GM23248 (cell line): Measurements from ENCODE around the gene WWTR1. TPM values are rescaled to one million over a fixed set of nuclear protein-coding genes. Genes with fewer than 3 reads are reported as not detected.

Experiments
- DNase-seq: peaks from one replicate; pipeline ENCODE4 v3.0.0-alpha.2; 2015
- H2AFZ ChIP-seq: fragments of 200-600 bp; sonication (generic); 2 replicates; pipeline ENCODE4 v1.6.1; 2016; ENCODE audit warnings: antibody characterized with exemption
- H3F3A ChIP-seq: fragments of 200-600 bp; sonication (generic); 2 replicates; pipeline ENCODE4 v1.6.1; 2016; ENCODE audit warnings: mild to moderate bottlenecking, antibody characterized with exemption, mixed run types; ENCODE audit not compliant: insufficient read depth
- H3K27ac ChIP-seq: fragments of 200-600 bp; sonication (generic); 2 replicates; pipeline ENCODE4 v1.5.1; 2016; ENCODE audit warnings: mild to moderate bottlenecking
- H3K27me3 ChIP-seq: fragments of 200-600 bp; sonication (generic); replicated peaks from 2 replicates; pipeline ENCODE4 v1.6.1; 2016; ENCODE audit warnings: mild to moderate bottlenecking; ENCODE audit not compliant: insufficient read depth
- H3K36me3 ChIP-seq: fragments of 200-600 bp; sonication (generic); 2 replicates; pipeline ENCODE4 v1.6.1; 2016; ENCODE audit warnings: low read depth, mild to moderate bottlenecking
- H3K4me1 ChIP-seq: fragments of 200-600 bp; sonication (generic); 2 replicates; pipeline ENCODE4 v1.6.1; 2016; ENCODE audit warnings: mild to moderate bottlenecking; ENCODE audit not compliant: insufficient read depth
- H3K4me2 ChIP-seq: fragments of 200-600 bp; sonication (generic); one replicate; pipeline ENCODE4 v1.6.1; 2016; ENCODE audit warnings: mild to moderate bottlenecking; ENCODE audit not compliant: unreplicated experiment
- H3K4me3 ChIP-seq: fragments of 200-600 bp; sonication (generic); 2 replicates; pipeline ENCODE4 v1.5.1; 2016; ENCODE audit warnings: mild to moderate bottlenecking
- H3K79me2 ChIP-seq: fragments of 200-600 bp; sonication (generic); 2 replicates; pipeline ENCODE4 v1.6.1; 2016; ENCODE audit warnings: mild to moderate bottlenecking; ENCODE audit not compliant: insufficient read depth
- H3K9ac ChIP-seq: fragments of 200-600 bp; sonication (generic); 2 replicates; pipeline ENCODE4 v1.6.1; 2016; ENCODE audit warnings: mild to moderate bottlenecking
- H3K9me2 ChIP-seq: fragments of 200-600 bp; sonication (generic); 2 replicates; pipeline ENCODE4 v1.6.1; 2016; ENCODE audit warnings: mixed run types, mild to moderate bottlenecking, moderate library complexity; ENCODE audit not compliant: insufficient read depth
- H3K9me3 ChIP-seq: fragments of 200-600 bp; sonication (generic); one replicate; pipeline ENCODE4 v1.6.1; 2017; ENCODE audit warnings: low read depth
- H4K20me1 ChIP-seq: fragments of 200-600 bp; sonication (generic); 2 replicates; pipeline ENCODE4 v1.6.0; 2016; ENCODE audit not compliant: insufficient read depth
- EZH2 ChIP-seq: fragments of 200-600 bp; sonication (generic); IDR thresholded peaks from 2 replicates; pipeline ENCODE4 v1.6.1; 2018; ENCODE audit warnings: antibody characterized with exemption, mild to moderate bottlenecking; ENCODE audit not compliant: insufficient read depth, poor library complexity, severe bottlenecking
- EZH2phosphoT487 ChIP-seq: fragments of 200-600 bp; sonication (generic); IDR thresholded peaks from 2 replicates; pipeline ENCODE4 v1.6.1; 2018; ENCODE audit warnings: antibody characterized with exemption, moderate library complexity, mild to moderate bottlenecking, low read depth; ENCODE audit not compliant: insufficient read depth
- WGBS, 2 experiments: methylation state at CpG; one replicate each; pipeline ENCODE4 v1.1.6; 2015 to 2017; ENCODE audit warnings: low lambda C conversion rate in 2 of 2, low coverage in 1 of 2; ENCODE audit errors: missing lambda C conversion rate in 2 of 2; 5-methylcytosine and 5-hydroxymethylcytosine counted together
- in situ Hi-C: fragments of 300-500 bp; cut with MboI; formaldehyde crosslinking; loops from 2 replicates; pipeline ENCODE4 v1.15.0; 2020
- polyA plus RNA-seq: library from polyadenylated mRNA; unstranded; fragments of >200 nt; fragmentation: Nextera tagmentation; extraction: Ambion mirVana; gene quantifications from 2 replicates; pipeline ENCODE4 v1.2.1, GENCODE V29; 2016
- total RNA-seq: library from RNA; depleted of rRNA; stranded (reverse); fragments of >200 nt; shearing (Covaris generic); gene quantifications from 2 replicates; pipeline ENCODE4 v1.2.3, GENCODE V29; 2014

The WWTR1 gene
- total and polyA plus RNA-seq, 2 experiments from 2014 or later: 53.3 to 75.7 TPM

DNA sequence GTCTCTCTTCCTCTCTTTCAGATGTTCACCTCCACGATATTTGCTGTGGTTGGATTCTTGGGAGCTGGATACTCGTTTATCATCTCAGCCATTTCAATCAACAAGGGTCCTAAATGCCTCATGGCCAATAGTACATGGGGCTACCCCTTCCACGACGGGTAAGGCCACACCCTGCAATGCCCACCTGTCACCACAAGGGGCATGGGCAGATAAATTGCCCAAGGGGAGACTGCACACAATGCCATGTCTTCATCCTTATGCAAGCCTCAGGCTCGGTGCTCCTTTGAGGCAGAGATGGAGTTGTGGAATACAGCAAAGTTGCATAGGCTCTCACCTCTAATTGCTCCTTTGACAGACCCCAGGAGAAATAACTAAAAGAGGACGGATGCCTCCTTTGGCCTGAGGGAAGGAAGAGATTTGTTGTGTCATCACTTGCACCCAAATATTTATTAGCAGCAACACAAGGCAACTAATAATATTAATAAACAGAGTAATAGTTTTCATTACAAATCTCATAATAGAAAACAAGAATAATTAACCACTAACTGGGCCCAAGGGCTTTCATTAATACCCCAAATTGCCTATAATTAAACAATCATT is 170.1 kb downstream of the WWTR1 start:
- no peaks in the 10 kb centered on the region for H3K36me3 ChIP-seq
- no peak overlapping the region for H3K4me2 ChIP-seq
- peaks cover 6% of the 10 kb centered on the region; the same call in 1 of the 2 replicates for H3F3A ChIP-seq
- H3K79me2 ChIP-seq: no peaks in the 10 kb centered on the region
- no peak overlapping the region for H2AFZ ChIP-seq
- TF ChIP-seq EZH2 (no peak), EZH2phosphoT487 (no peak)
- H4K20me1 ChIP-seq: no peaks in the 10 kb centered on the region
- H3K4me1 ChIP-seq: no peaks in the 10 kb centered on the region
- no peak overlapping the region for H3K9ac ChIP-seq
- 69 to 77% methylated on average over 6 of the region's 6 CpGs for WGBS, 2 experiments
- no peaks in the 10 kb centered on the region for H3K27me3 ChIP-seq
- no peak overlapping the region for H3K27ac ChIP-seq
- no peaks in the 10 kb centered on the region for H3K9me3 ChIP-seq
- no peak overlapping the region for H3K4me3 ChIP-seq
- H3K9me2 ChIP-seq: no peaks in the 10 kb centered on the region
- DNase-seq: no peak
- in situ Hi-C loops: loop anchor here (25.0 kb wide), 1 partner anchor 375 kb away; no protein-coding TSS in a partner anchor

GRCh38 chr3:149486726-149487125 is 171.1 kb downstream of the WWTR1 start:
- no peaks in the 10 kb centered on the region for H3K9me3 ChIP-seq
- 66 to 68% methylated on average over 5 of the region's 5 CpGs for WGBS, 2 experiments
- H3K4me1 ChIP-seq: no peaks in the 10 kb centered on the region
- H4K20me1 ChIP-seq: no peaks in the 10 kb centered on the region
- no peaks in the 10 kb centered on the region for H3K36me3 ChIP-seq
- H3K4me2 ChIP-seq: no peak overlapping the region
- in situ Hi-C loops: loop anchor here (25.0 kb wide), 1 partner anchor 374 kb away; no protein-coding TSS in a partner anchor
- no peak overlapping the region for H3K27ac ChIP-seq
- no peak for DNase-seq
- H3K9ac ChIP-seq: no peak overlapping the region
- no peaks in the 10 kb centered on the region for H3K79me2 ChIP-seq
- H3K27me3 ChIP-seq: no peaks in the 10 kb centered on the region
- TF ChIP-seq EZH2 (no peak), EZH2phosphoT487 (no peak)
- no peaks in the 10 kb centered on the region for H3K9me2 ChIP-seq
- H3K4me3 ChIP-seq: no peak overlapping the region
- H3F3A ChIP-seq: peaks cover 6% of the 10 kb centered on the region; the same call in 1 of the 2 replicates
- H2AFZ ChIP-seq: no peak overlapping the region

- no peak overlapping the region for H3K9ac ChIP-seq
- H2AFZ ChIP-seq: no peak overlapping the region
- no peaks in the 10 kb centered on the region for H3K36me3 ChIP-seq
- no peak overlapping the region for H3K4me2 ChIP-seq
- H3K4me3 ChIP-seq: no peak overlapping the region
- no peak overlapping the region for H3K27ac ChIP-seq
- H3K9me3 ChIP-seq: no peaks in the 10 kb centered on the region
- H3K79me2 ChIP-seq: no peaks in the 10 kb centered on the region
- no peaks in the 10 kb centered on the region for H3K27me3 ChIP-seq
- H4K20me1 ChIP-seq: no peaks in the 10 kb centered on the region
- H3K9me2 ChIP-seq: no peaks in the 10 kb centered on the region
- no peaks in the 10 kb centered on the region; the same call in 1 of the 2 replicates for H3F3A ChIP-seq
- in situ Hi-C loops: loop anchor here (25.0 kb wide), 1 partner anchor 369 kb away; no protein-coding TSS in a partner anchor
- no peak for DNase-seq
- TF ChIP-seq EZH2: no peak
- TF ChIP-seq EZH2phosphoT487: no peak
- WGBS, 2 experiments: 79 to 95% methylated on average over 2 of the region's 2 CpGs
- peaks cover 7% of the 10 kb centered on the region for H3K4me1 ChIP-seq
These were observed 176.3 kb downstream of the WWTR1 start for GRCh38 chr3:149481491-149481890.

GRCh38 chr3:149481056-149481455 is 176.8 kb downstream of the WWTR1 start:
- Histone ChIP-seq H3K4me1 (peaks cover 7% of the 10 kb centered on the region), H2AFZ (no peak overlapping the region), H4K20me1 (no peaks in the 10 kb centered on the region), H3K9ac (no peak overlapping the region), H3K4me2 (no peak overlapping the region), H3K27me3 (no peaks in the 10 kb centered on the region), H3K79me2 (no peaks in the 10 kb centered on the region), H3K9me2 (no peaks in the 10 kb centered on the region), H3K9me3 (no peaks in the 10 kb centered on the region), H3K4me3 (no peak overlapping the region), H3K36me3 (no peaks in the 10 kb centered on the region), H3K27ac (no peak overlapping the region), H3F3A (no peaks in the 10 kb centered on the region; the same call in 1 of the 2 replicates)
- no peak for DNase-seq
- TF ChIP-seq EZH2 (no peak), EZH2phosphoT487 (no peak)
- in situ Hi-C loops: loop anchor here (25.0 kb wide), 1 partner anchor 369 kb away; no protein-coding TSS in a partner anchor
- 74 to 77% methylated on average over 3 of the region's 3 CpGs for WGBS, 2 experiments
